HG03159 (cell line): ENCODE data around the gene OST4.

ENCODE experiments used
- ATAC-seq: cut with Tn5 transposase; IDR thresholded peaks from one replicate; pipeline ENCODE4 v1.9.1; 2021; ENCODE audit warnings: mild to moderate bottlenecking, moderate library complexity; ENCODE audit not compliant: unreplicated experiment

The OST4 gene

DNA sequence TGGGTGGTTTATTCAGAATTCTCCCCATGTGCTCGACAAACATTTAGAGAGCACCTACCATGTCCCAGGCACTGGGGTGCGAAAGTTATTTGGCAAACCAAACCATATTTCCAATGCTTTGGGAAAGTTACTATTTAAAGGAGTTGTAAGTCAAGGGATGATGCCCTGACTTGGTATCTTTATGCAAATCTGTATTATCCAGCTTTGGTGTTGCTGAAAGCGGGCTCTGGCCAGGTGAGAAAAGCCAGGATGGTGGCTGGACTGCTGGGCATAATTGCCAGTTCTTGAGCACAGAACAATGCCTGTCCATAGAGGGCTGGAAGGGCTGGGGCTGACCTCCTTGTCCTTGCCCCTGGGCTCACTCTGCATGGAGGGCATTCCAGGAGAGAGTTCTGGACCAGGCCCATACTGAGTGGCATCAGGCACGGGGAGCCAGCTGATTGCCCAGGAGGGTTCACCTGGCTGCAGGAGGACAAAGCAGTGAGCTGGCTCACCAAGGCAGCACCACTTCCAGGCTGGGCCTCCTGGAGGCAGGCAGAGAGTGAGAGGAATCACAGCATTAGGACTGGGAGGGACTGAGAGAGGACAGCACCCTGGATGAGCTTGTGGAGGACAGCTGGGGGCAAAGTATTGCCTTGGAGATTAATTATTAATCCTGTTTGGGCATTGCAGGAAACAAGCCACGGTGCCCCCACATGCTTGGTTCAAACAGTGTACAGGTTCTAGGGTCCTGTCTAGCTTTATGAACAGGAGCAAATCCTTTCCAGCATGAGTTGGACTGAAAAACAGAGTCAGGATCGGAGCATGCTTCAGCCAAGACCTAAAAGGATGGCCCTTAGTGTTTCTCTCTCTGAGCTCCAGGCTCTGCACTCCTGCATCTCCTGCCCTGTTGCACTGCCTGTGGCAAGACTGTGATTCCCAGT lies 22.2 kb upstream of the OST4 start:
- no peak for ATAC-seq

DNA sequence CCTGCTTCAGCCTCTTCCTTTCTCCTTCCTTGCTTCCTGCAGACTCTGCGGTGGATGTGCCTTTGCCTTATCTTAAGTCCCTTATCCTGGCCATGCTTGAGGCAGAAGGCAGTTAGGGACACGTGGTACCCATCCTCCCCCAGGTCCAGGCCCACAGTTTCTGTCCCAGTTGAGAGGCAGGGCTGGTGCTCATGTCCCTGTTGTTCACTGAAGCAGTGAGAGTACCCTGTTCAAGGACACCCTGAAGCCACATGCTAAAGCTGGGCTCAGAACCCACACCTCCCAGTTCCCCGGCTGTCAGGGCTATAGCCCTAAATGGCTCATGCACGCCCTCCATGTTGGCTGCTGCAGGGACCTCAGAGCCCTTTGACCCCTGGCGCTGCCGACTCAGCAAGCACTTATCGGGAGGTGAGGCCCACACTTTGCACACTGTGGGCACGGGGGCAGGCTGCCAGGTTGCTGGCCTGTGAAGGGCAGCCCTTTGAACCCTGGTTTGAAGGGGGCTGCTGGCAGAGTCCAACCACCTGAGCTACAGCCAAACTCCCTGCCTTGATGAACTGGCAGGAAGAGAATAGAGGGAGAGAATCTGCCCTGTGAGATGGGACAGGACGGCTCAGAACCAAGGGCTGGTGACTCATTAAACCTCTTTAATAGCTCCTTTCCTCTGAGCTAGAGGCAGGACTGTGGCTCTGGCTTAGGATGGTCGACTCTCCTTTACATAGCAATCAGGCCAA lies 21.4 kb upstream of the OST4 start:
- no peak for ATAC-seq

DNA sequence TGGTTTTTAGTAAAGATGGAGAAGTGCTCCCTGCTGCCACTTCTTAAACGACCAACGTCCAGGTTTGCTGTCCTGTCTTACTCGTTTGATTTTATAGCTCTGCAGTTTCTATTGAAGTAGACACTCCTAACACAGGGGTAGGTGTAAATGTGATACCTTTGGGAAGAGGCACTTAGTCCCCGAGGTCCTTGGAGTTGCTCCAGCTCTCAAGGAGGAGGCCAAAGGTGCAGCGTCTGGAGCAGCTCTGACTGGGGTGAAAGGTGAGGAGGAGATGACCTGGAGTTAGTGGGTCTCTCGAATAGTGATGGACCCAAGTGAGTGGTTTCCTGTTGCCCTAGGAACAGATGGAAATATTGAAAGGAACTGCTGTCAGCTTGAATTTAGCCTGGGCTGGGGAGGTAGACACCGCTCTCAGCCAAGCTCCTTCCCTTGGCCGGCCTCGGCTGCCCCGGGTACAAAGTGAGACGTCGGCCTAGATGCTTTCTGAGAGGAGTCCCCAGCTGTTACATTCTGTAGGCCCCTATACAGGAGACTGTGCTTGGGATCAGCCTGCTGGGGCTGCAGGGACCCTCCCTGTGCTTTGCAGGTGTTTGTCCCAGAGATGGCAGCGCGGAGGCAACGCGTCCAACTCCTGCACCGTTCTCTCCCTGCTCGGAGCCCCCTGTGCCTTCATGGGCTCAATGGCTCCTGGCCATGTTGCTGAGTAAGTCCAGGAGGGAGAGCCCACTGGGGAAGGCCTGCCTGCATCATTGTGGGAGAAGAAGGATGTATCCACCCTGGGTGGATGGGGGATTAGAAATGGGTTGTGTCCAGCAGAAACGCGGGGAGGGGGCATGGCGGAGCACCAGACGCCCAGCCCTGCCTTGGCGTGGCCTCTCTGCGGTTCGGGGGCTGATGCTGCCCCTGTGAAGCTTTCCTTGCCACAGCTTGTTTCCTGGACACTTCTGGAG lies 20.6 kb upstream of the OST4 start:
- ATAC-seq, result no peak

DNA sequence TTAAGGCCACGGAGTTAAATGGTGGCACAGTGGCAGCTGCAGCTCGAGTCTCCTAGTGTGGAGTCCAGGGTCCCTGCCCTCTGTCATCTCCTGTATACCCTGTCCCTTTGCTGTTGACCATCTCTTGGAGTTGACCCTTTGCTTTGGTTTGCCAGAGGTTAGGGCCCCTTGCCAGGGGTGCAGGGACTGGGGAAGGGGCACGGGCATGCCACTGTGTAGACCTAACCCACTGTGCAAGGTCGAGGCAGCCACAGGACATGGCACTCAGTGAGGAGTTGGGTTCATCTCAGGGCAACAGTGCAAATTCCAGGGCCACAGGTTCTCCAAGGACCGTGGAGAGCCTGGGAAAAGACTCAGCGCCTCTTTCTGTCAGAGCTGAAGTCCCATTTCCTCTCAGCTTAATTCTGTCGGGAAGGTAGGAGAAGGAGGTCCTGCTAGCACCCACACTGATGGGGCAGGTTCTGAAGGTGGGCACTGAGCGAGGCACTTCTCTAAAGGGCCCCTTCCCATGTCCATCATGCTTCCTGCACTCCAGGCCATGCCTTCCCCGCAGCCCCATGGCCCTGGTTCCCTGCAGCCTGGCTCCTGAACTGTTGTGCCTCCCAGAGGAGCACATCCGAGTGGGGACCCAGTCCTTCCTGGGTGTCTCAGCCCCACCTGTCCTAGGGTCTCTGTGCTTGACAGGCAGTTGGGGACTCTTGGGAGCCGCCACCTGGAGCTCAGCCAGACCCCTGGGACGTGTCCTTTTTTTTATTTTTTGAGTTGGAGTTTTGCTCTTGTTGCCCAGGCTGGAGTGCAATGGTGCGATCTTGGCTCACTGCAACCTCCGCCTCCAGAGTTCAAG lies 17.9 kb upstream of the OST4 start:
- ATAC-seq, result no peak

DNA sequence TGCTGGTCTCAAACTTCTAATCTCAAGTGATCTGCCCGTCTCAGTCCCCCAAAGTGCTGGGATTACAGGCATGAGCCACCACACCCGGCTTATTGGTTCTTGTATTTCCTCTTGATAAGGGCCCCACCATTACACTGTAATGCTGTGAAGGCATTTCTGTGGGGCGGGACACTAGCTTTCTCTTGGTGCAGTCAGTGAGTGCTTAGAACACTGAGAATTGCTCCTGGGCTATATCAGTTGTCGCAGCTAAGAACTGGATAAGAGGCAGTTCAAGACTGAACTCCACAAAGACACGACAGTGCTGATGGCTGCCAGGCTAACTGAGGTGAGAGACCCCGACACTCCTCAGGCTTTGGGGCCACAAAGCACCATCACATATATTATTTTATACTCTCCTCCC lies 17.2 kb upstream of the OST4 start:
- no peak for ATAC-seq

DNA sequence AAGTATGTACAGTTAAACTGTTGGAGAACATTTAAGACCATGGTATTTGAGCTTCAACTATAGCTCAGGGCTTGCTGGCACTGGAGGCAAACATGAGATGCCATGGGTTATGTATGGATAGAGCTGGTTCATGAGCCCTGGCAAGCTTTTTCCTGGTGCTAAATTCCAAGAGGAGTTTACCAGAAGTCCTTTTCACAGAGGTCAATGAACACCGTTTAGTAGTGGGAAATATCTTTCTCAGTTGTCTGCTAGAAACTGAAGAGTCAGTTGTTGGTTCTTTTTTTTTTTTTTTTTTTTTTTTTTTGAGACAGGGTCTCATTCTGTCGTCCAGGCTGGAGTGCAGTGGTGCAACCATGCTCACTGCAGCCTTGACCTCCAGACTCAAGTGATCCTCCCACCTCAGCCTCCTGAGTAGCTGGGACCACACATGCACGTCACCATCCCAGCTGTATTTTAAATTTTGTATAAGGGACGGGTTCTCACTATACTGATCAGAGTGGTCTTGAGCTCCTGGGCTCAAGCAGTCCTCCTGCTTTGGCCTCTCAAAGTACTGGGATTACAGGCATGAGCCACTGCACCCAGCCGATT lies 16.5 kb upstream of the OST4 start:
- no peak for ATAC-seq

DNA sequence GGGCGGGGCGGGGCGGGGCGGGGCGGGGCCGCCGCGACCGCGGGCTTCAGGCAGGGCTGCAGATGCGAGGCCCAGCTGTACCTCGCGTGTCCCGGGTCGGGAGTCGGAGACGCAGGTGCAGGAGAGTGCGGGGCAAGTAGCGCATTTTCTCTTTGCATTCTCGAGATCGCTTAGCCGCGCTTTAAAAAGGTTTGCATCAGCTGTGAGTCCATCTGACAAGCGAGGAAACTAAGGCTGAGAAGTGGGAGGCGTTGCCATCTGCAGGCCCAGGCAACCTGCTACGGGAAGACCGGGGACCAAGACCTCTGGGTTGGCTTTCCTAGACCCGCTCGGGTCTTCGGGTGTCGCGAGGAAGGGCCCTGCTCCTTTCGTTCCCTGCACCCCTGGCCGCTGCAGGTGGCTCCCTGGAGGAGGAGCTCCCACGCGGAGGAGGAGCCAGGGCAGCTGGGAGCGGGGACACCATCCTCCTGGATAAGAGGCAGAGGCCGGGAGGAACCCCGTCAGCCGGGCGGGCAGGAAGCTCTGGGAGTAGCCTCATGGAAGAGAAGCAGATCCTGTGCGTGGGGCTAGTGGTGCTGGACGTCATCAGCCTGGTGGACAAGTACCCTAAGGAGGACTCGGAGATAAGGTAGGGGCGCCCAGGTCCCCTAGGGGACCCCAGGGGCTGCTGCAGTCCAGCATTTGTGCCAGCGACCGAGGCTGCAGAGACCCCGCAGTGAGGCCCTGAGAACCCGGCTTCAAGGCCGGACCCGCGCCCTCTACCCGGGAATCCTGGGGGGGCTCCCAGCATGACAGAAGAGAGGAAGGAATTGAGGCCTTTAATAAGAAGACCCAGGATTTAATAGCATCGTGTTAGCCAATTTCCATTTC lies 15.5 kb upstream of the OST4 start, which contains the start of gene KHK:
TSS of gene KHK (plus strand) at position 49 of the 870 bp plus-strand sequence. CDS start at position 537, 488 bp downstream.
- ATAC-seq, result no peak

DNA sequence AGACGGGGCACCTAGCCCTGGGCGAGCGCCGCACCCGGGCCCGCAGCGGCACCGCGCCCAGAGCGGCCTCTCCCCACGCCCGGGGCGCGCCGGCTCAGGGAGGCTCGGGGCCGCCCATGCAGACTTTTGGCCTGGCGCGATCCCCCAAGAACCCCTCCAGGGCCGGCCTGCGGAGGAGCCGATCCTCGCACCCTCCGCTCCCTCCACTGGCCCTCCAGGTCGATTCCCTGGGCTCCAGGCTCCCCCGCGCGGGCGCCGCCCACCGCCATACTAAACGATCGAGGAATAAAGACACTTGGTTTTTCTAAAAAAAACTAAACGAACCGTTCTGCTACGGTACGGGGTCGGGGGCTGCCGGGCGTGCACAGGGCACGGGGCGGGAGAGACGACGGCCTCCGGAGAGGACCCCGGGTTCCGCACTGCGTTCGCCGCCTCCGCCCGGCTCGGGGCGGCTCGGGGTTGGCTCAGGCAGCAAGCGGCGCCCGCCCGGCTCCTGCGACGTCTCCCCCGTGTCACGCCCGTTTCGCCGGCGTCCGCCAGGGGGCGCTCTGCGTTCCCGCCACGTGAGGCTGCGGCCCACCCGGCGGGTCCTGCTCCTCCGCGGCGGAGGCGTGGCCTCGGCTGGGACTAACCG lies 14.8 kb upstream of the OST4 start:
- peak; percentile 71 for ATAC-seq

DNA sequence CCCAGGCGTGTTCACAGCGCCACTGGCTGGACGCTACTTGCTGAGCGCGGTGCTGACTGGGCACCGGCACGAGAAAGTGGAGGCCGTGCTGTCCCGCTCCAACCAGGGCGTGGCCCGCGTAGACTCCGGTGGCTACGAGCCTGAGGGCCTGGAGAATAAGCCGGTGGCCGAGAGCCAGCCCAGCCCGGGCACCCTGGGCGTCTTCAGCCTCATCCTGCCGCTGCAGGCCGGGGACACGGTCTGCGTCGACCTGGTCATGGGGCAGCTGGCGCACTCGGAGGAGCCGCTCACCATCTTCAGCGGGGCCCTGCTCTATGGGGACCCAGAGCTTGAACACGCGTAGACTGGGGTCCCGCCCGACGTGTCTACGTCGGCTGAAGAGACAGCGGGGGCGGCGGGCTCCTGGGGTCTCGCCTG lies 14.2 kb upstream of the OST4 start:
- ATAC-seq, result peak; percentile 3

DNA sequence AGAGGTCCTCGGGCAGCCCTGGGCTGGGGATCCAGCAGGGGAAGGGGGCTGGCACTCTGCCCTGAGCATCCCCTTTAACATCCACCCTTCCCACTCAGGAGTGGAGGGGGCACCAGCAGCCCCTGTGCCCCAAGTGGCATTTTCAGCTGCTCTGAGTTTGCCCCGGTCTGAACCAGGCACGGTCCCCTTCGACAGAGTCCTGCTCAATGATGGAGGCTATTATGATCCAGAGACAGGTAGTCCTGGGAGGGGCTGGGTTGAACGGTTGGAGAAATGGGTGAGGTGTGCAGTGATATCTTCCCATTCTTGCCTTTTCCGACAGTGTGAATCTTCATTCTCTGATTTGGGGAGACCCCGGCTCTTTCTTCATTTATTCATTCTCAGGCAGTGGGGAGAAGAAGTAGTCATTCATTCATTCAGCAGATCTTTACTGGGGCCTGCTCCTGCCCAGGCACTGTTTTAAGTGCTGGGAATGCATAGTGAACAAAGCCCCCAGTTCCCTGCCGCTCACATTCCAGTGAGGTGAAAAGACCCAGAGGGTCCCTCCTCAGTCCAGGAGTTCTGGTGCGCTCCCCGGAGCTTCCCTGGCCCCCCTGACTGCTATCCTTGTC lies 13.7 kb upstream of the OST4 start:
- ATAC-seq, result no peak

DNA sequence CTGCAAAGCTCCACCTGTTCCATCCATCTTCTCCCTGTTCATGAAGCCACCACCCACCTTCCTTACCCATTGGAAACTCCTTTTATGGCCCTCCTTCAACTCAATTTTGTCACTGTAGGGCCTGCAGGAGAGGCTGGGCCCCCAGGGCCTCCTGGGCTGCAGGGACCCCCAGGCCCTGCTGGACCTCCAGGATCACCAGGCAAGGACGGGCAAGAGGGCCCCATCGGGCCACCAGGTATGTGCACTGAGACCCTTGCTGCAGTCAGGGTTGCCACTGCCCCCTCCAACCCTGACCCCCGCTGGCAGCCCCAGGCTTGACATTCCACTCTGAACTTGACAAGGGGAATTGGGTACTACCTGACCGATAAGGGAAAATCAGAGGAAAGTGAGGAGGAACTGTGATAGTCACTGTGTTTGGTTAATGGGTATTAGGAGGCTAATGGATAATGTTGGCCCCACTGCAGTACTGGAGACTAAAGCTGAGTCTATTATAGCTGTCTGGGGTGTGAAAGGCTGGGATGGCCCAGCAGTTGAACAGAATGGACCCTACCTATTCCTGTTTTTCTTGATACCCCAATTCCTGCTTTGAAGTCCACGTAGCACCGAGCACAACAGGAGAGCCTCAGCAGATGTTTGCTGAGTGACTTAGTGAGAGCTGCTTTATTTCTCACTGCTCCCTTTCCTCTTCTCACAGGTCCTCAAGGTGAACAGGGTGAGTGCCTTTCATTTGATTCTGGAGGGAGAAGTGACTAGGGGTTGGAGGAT lies 13.0 kb upstream of the OST4 start:
- no peak for ATAC-seq

DNA sequence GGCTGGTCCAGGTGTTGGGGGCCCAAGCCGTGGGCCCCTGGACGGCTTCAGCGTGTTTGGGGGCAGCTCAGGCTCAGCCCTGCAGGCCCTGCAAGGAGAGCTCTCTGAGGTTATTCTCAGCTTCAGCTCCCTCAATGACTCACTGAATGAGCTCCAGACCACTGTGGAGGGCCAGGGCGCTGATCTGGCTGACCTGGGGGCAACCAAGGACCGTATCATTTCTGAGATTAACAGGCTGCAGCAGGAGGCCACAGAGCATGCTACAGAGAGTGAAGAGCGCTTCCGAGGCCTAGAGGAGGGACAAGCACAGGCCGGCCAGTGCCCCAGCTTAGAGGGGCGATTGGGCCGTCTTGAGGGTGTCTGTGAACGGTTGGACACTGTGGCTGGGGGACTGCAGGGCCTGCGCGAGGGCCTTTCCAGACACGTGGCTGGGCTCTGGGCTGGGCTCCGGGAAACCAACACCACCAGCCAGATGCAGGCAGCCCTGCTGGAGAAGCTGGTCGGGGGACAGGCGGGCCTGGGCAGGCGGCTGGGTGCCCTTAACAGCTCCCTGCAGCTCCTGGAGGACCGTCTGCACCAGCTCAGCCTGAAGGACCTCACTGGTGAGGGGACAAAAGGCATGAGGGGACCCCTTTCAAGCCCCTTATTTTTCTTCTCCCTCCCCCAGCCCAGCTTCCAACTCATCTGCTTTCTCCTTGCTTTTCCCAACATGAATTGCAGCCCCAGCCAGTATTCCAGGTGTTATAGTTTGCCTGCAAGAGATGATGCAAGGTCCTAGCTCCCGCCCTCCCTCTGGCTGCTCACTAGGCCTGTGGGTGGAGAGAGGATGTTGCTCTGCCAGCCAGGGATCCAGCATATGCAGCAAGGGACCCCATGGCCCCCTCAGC lies 12.2 kb upstream of the OST4 start:
- ATAC-seq, result no peak

DNA sequence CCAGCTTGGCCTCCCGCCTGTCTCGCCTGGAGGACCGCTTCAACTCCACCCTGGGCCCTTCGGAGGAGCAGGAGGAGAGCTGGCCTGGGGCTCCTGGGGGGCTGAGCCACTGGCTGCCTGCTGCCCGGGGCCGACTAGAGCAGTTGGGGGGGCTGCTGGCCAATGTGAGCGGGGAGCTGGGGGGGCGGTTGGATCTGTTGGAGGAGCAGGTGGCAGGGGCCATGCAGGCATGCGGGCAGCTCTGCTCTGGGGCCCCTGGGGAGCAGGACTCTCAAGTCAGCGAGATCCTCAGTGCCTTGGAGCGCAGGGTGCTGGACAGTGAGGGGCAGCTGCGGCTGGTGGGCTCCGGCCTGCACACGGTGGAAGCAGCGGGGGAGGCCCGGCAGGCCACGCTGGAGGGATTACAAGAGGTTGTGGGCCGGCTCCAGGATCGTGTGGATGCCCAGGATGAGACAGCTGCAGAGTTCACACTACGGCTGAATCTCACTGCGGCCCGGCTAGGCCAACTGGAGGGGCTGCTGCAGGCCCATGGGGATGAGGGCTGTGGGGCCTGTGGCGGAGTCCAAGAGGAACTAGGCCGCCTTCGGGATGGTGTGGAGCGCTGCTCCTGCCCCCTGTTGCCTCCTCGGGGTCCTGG lies 11.4 kb upstream of the OST4 start:
- no peak for ATAC-seq

DNA sequence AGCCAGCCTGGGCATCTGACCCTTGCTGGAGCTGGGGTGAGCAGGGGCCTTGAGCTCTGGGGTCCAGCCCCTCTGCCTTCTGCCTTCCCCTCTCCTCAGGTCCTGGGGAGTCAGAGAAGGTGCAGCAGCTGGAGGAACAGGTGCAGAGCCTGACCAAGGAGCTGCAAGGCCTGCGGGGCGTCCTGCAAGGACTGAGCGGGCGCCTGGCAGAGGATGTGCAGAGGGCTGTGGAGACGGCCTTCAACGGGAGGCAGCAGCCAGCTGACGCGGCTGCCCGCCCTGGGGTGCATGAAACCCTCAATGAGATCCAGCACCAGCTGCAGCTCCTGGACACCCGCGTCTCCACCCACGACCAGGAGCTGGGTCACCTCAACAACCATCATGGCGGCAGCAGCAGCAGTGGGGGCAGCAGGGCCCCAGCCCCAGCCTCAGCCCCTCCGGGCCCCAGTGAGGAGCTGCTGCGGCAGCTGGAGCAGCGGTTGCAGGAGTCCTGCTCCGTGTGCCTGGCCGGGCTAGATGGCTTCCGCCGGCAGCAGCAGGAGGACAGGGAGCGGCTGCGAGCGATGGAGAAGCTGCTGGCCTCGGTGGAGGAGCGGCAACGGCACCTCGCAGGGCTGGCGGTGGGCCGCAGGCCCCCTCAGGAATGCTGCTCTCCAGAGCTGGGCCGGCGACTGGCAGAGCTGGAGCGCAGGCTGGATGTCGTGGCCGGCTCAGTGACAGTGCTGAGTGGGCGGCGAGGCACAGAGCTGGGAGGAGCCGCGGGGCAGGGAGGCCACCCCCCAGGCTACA lies 10.7 kb upstream of the OST4 start:
- no peak for ATAC-seq

DNA sequence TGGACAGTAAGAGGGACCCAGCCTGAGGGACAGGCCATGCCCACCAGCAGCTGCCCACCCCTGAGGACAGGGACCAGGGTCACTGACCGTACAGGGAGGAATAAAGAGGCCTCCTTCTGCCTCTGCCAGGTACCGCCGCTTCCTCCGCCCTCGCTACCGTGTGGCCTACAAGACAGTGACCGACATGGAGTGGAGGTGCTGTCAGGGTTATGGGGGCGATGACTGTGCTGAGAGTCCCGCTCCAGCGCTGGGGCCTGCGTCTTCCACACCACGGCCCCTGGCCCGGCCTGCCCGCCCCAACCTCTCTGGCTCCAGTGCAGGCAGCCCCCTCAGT lies 9.1 kb upstream of the OST4 start:
- no peak for ATAC-seq
